ENCODE results near the gene DAZAP1.
A peak's percentile ranks its signal among the peaks of the same experiment; 100 is the strongest.
"Not testable (repeated sequence)": the region's sequence is repeated elsewhere in the genome, so short reads cannot be mapped to it uniquely, and the experiment has no call there.

DAZAP1 gene

DNA sequence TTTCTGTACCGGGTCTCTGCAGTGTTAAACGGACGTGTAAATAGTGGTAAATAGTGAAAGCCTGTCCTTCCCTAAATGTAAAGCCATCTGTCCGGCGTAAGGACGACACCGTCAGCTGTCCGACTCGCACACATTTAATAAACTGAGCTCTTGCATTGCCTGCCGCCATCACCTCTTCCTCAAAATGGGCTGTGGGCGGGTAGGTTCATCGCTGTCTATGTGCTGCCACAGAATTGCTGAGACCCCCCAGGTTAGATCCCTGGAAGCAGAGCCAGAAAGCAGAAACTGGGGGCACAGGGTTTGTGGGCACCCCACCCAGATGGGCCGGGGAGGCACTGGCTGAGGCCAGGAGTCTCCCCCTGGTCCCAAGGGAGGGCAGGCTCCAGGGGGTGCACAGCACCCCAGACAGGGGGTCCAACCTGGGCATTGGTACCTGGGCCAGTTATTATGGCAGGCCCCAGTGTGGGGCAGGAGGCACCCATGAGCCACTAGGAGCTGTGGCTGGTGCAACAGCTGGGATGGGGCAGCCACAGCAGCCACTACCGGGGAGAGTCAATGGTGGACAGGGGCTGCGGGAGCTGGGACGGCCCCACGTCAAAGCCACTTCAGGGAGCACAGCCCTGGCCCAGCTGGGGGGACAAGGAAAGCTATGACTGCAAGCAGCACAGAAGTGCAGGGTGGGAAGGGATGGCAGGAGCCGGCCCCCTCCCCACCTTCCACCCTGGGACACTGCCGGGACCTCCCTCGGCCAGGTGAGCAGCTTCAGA is 65.9 kb downstream of the DAZAP1 start:
- DNase-seq (ENCODE audit: low spot score), result no peak

DNA sequence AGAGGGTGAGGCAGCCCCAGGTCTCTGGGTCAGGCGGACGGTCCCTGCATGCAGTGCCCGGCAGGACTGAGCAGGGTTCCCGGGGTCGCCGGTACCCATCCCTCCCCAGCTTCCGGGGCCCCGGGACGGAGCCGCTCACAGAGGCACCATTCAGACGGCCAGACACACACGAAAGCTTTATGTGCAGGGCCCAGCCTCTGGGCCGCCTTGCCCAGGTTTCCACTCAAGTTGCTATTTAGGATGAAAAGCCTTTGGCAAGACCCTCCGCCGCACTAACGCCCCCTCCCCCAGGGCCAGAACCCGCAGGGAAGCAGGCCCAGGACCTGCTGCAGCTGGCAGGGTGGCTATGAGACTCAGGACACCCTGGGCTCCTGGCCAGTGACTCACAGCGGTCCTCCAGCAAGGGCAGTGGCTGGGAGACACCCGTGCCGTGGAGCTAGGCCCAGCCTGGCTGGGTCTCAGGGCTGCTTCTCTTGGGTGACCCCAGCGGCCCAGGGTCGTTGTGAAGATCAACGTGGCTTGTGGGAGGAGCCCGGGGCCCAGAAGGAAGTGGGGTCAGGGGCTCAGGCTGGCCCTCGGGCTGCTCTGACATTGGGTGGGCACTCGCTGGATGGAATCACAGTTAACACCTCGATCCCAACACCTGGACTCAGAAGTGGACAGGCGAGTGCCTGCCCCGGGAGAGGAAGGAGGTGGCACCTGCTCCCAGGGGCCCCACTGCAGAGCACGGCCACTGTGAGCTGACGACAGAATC is 66.8 kb downstream of the DAZAP1 start:
- no peak for DNase-seq (ENCODE audit: low spot score)

DNA sequence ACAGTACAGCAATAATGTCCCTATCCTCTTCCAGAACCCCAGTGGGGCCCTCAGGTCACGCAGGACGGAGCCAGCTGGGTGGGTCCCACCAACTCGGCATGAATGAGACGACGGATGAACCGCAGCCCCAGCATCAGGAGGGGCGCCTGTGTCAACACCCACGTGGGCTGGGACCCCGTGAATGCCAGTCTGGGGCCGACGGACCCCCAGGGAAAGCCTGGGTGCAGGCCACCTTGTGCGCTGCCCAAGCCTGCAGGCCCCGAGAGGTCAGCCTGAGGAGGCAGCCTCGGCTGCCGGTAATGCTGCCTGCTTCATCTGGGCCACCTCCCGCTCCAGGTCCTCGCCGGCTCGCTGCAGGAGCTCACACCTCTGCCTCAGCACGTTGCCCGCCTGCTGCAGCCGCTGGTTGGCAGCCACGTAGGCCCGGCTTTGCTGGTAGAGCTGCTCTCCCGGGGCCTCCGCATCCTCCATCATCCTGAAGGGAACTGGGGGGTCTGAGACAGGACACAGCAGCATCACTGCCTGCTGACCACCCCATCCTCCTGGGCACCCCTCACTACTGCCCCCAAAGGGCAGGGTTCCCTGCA is 67.5 kb downstream of the DAZAP1 start:
- no peak for DNase-seq (ENCODE audit: low spot score)

DNA sequence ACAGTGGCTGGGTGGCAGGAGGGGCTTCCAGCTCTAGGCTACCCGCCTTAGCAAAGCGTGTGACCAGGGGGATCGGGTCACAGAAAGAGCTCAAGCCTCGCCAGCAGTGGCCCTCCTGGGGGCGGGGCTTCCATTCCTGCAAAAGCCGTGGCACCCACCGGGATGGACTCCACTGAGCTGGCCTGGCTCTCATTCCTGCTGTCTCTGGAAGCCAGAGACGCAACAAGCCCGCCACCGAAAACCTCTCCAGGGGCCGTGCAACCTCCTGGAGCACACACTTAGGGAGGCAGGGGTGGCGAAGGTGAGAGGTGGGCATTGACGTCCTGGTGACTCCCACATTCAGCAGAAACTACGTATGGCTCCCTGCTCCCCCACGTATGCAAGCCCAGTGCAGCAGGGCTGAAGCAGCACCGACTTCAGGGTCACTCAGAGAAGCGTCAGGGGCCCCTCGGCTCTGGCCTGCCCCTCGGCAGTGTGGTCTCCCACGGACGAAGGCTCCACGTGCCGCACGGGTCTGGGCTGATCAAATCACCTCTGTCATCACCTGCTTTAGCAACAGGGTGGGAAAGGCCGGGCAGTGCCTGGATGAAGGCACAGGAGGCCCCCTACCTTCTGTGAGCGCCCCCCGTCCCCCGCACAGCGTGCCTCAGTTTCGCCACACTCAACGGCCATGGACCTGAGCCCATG is 68.5 kb downstream of the DAZAP1 start:
- no peak for DNase-seq (ENCODE audit: low spot score)

DNA sequence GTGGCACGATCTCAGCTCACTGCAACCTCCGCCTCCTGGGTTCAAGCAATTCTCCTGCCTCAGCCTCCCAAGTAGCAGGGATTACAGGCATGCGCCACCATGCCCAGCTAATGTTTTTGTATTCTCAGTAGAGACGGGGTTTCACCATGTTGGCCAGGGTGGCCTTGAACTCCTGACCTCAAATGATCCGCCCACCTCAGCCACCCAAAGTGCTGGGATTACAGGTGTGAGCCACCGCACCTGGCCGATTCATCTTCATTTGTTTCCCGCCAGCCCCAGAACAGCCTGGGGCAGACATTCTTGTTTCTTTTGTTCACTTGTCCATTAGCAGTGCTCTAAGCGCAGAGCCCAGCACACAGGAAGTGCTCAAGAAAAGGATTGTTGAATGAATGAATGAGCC is 69.7 kb downstream of the DAZAP1 start:
- DNase-seq (ENCODE audit: low spot score), result not testable (repeated sequence)

DNA sequence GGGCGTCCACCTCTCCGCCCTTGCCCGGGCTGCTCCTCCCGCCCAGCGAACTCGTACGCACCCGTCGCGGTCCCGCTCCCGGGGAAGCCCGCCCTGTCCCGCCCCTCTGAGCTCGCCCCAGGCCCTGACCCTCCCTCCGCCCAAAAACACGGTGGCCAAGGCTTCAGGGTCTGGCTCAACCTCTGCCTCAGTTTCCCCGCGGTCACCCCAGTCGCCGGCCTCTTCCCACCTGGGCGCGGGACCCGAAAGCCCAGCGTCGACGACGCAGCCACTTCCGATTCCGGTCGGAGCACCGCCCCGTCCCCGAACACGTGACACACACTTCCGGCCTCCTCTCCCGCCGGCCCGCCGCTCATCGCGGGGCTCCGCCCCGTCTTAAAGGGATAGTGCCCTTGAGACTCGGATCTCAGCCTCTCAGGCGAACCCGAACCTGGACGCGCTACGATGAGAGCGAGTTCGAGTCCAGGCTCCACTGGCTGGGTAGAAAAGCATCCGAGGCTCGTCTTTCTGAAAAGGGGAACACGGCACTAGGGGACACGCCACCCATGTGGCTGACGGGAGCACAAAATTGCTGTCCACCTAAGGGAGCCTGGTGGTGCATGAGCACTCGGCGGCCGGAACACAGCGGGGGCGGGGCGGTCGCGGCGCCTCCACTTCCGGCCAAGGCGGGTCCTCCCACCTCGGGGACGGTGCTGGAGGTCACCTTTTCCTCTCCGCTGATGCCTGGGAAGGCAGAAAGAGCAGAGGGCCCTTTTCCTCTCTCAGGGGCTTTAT is 71.7 kb downstream of the DAZAP1 start, which contains the start of gene C19orf25:
C19orf25 (minus strand) TSS at position 282 of the 774 bp plus-strand sequence. CDS start 312 bp downstream, outside the sequence.
- peak; percentile 84 for DNase-seq (ENCODE audit: low spot score)

DNA sequence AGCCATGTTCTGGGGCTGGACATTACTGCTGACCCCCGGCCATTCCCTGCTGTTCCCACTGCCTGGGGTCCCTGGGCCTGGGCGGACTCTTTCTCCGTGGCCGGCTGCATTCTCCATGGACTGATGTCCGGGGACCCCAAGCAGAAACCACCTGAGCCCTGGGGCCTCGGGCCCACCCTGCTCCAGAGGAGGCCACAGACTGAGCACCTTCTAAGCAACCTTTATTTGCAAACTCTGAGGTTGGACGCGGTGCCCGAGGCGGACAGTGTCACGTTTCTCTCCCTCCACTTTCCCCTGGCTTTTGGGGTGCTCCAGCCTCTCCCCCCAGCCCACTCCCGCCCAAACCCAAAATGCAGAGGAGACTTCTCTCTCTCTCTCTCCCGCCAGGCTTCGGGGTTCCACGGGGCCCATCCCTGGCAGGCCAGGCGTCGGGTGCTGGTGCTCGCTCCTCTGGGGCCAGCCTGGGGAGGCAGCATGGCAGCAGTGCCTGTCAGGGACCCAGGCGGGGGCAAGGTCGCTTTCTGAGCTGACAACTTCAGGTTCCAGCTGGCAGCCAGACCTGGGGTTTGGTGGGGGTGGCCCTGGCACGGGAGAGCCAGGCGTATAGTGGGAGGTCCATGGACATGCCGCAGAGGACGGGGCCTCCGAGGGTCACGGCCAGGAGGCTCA is 74.0 kb downstream of the DAZAP1 start:
- no peak for DNase-seq (ENCODE audit: low spot score)

DNA sequence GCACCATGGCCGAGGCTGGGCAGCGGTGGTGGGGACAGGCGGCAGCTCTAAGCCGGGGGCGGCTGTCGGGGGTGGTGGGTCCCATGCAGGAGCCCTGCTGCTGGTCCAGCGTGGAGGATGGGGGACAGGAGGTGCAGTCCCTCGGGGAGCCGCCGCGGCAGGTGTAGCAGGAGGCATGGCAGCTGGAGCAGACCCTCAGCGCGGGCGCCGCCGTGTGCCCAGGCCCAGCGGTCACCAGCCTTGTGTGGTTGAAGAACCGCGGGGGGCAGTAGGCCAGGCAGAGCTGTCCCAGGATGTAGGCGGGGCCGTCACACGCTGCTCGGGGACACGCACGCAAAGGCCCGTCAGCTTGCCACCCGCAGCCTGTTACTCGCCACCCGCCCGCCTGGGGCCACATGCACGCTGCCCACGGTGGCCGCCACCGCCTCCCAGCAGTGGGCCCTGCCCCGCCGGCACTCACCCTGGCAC is 74.5 kb downstream of the DAZAP1 start:
- peak; percentile 26 for DNase-seq (ENCODE audit: low spot score)

DNA sequence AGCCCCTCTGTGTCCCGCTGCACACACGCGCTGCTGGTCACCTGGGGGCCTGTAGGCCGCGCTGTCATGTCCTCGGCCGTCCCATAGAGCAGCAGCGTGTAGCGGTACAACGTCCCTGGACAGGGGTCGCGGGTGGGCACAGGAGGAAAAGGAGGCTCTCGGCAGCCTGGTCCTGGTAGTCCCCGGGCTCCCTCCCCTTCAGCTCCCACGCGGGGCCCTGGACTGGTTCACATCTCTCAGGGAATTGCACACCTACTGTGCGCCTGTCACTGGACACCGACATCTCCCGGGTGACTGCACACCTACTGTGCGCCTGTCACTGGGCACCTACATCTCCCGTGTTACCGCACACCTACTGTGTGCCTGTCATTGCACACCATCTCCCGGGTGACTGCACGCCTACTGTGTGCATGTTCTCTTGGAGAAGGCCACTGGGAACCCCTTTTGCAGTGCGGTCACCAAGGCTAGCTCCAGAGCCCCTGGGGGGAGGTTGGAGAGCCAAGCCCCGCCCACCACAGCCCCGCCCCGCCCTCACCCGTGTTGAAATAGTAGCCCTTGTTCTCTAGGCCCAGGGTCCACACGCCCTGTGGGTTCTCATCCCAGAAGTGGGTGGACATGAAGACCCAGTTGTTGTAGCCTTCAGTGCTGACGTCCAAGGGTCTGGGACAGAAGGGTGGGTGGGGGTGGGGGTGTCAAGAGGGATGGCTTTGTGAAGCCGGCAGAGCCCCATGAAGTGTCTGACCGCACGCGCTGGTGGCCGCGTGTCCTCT is 75.2 kb downstream of the DAZAP1 start:
- peak; percentile 19 for DNase-seq (ENCODE audit: low spot score)

DNA sequence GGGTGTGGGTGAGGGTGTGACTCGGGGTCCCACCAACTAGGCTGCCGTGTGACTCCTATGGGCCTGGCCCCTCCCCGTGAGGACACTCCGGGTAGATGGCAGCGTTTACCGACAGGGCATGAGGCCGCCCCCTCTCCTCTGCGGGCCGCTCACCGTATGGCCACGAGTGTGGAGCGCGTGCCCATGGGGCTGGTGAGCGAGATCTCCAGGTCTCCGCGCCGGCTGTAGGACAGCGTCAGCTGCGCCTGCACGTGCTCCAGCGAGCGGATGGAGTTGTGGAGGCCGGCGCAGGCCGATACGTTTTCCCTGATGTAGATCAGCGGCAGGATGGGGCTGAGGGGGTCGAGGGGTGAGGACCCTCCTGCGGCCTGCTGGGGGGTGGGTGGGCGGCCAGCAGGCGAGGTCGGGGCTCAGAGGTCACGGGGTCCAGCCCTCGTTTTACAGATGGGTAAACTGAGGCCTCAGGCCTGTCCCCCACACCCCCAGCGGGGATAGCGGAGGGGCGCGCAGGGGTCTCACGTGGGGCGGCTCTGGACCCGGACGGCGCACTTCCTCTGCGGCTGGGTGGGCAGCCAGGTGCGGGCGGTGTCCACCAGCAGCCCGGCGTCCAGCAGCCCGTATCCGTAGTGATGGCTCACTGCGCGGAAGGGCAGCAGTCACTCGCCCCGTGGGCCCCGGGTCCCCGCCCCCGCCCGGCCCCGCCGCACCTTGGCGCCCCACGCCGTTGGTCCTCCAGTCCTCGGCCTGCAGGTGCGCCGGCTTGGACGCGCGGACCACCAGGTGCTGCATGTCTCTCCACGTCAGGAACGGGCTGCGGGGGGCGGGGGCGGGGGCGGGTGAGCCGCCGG is 76.0 kb downstream of the DAZAP1 start:
- DNase-seq (ENCODE audit: low spot score), result no peak

DNA sequence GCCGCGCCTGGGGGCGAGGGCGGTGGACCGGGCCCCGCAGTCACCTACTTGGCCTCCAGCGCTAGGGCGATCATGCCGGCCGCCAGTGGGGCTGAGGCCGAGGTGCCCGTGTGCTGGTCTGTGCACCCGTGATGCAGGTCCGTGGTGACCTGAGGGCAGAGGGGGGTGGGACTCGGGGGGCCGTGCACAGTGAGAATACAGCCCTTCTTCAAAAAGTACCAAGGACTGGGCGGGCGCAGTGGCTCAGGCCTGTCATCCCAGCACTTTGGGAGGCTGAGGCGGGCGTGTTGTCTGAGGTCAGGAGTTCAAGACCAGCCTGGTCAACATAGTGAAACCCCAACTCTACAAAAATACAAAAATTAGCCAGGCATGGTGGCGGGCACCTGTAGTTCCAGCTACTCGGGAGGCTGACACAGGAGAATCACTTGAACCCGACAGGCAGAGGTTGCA is 76.6 kb downstream of the DAZAP1 start:
- DNase-seq (ENCODE audit: low spot score), result no peak
